Stimulated activated naive CD8-positive, alpha-beta T cell treated with anti-CD3 and anti-CD28 coated beads, Interleukin-15, Interleukin-2, amounts not matched to agents 100 U/mL and 50 U/mL, for 24 hours (primary cell): ENCODE measurements around the gene ST6GAL1.

Experiments used
- ATAC-seq: fragments of 150-1000 bp; cut with Tn5 transposase; one replicate; pipeline ENCODE4 v1.10.0; 2021
- DNase-seq: peaks from one replicate; pipeline ENCODE4 v3.0.0; 2021

Gene ST6GAL1

GRCh38 chr3:187077537-187077936 is 147.2 kb downstream of the ST6GAL1 start:
- no peak for DNase-seq
- no peak for ATAC-seq

GRCh38 chr3:187079090-187080022 is 149.0 kb downstream of the ST6GAL1 start:
- DNase-seq (no peak), ATAC-seq (peak; percentile 33)

GRCh38 chr3:187080799-187081450 is 150.6 kb downstream of the ST6GAL1 start:
- ATAC-seq, result no peak
- no peak for DNase-seq

GRCh38 chr3:187082758-187083375 is 152.5 kb downstream of the ST6GAL1 start:
- no peak for ATAC-seq

GRCh38 chr3:187084126-187084525 is 153.8 kb downstream of the ST6GAL1 start:
- ATAC-seq (no peak), DNase-seq (no peak)

More at GRCh38 chr3:187082758-187083375, 152.5 kb downstream of the ST6GAL1 start:
- no peak for DNase-seq

- ATAC-seq (no peak), DNase-seq (no peak)
Observed at GRCh38 chr3:187084580-187084979, 154.3 kb downstream of the ST6GAL1 start.

- no peak for ATAC-seq
Observed at GRCh38 chr3:187085021-187085666, 154.8 kb downstream of the ST6GAL1 start.

GRCh38 chr3:187085933-187086332 is 155.6 kb downstream of the ST6GAL1 start:
- DNase-seq, result no peak
- ATAC-seq, result no peak

More at GRCh38 chr3:187085021-187085666, 154.8 kb downstream of the ST6GAL1 start:
- no peak for DNase-seq

- no peak for ATAC-seq
- DNase-seq, result no peak
Observed at GRCh38 chr3:187086831-187087230, 156.5 kb downstream of the ST6GAL1 start.

GRCh38 chr3:187088701-187089100 is 158.4 kb downstream of the ST6GAL1 start:
- ATAC-seq (no peak), DNase-seq (no peak)

- DNase-seq, result no peak
Observed at GRCh38 chr3:187093320-187093719, 163.0 kb downstream of the ST6GAL1 start.

GRCh38 chr3:187098923-187099512 is 168.7 kb downstream of the ST6GAL1 start:
- DNase-seq, result no peak
- ATAC-seq, result no peak

More at GRCh38 chr3:187093320-187093719, 163.0 kb downstream of the ST6GAL1 start:
- ATAC-seq, result no peak

- ATAC-seq (peak; percentile 77), DNase-seq (peak; percentile 68)
Observed at GRCh38 chr3:187101184-187102072, 171.1 kb downstream of the ST6GAL1 start.

- DNase-seq, result no peak
- no peak for ATAC-seq
Observed at GRCh38 chr3:187102073-187102634, 171.8 kb downstream of the ST6GAL1 start.

GRCh38 chr3:187103251-187103650 is 172.9 kb downstream of the ST6GAL1 start:
- ATAC-seq, result no peak
- DNase-seq, result no peak

- DNase-seq, result no peak
- no peak for ATAC-seq
Observed at GRCh38 chr3:187104342-187104741, 174.0 kb downstream of the ST6GAL1 start.

GRCh38 chr3:187104933-187105332 is 174.6 kb downstream of the ST6GAL1 start:
- ATAC-seq, result no peak
- DNase-seq, result no peak

- DNase-seq, result no peak
- no peak for ATAC-seq
Observed at GRCh38 chr3:187105700-187106099, 175.4 kb downstream of the ST6GAL1 start.

GRCh38 chr3:187107989-187108388 is 177.7 kb downstream of the ST6GAL1 start:
- DNase-seq (no peak), ATAC-seq (no peak)

- ATAC-seq (no peak), DNase-seq (no peak)
Observed at GRCh38 chr3:187110156-187110555, 179.8 kb downstream of the ST6GAL1 start.
